ENCODE data around the gene ADAMTSL5.
"Not testable (repeated sequence)": the region's sequence is repeated elsewhere in the genome, so short reads cannot be mapped to it uniquely, and the experiment has no call there.

Gene ADAMTSL5

DNA sequence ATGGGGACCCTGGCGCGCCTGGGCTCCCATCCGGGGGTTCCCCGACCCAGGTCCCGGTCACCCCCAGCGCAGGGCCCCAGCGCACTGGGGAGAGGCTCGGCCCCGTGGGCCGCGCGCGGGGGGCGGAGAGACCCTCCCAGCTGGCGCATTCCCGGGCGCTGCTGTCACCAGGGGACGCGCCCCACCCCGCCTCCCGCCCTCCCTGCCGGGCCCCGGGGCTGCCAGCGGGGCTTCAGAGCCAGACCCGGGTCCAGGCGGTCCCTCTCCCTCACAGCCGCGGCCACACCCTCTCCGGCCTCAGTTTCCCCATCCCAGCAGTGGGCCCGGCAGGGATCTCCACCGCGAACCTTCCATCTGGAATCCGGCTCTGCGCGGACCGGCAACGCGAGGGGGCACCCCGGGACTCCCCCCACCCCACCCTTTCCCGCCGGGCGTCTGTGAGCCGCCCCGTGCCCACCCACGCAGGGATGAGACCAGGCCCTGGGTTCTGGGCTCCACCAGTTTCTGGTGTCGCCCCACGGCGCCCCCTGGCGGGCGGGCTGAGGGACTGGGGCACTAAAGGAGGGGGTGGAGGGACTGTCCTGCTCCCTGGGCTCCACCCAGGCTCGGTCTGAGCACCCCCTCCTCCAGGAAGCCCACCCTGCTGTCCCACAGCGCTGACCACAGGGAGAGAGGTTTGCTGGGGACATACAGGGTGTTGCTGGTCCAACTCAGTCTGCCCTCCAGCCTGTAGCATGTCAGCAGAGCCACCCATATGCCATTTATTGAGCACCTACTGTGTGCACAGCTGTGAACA, 878 bp upstream of the ADAMTSL5 start:
- peak; percentile 42 to 43 for DNase-seq (ENCODE audit: low read depth in 2 of 2)

DNA sequence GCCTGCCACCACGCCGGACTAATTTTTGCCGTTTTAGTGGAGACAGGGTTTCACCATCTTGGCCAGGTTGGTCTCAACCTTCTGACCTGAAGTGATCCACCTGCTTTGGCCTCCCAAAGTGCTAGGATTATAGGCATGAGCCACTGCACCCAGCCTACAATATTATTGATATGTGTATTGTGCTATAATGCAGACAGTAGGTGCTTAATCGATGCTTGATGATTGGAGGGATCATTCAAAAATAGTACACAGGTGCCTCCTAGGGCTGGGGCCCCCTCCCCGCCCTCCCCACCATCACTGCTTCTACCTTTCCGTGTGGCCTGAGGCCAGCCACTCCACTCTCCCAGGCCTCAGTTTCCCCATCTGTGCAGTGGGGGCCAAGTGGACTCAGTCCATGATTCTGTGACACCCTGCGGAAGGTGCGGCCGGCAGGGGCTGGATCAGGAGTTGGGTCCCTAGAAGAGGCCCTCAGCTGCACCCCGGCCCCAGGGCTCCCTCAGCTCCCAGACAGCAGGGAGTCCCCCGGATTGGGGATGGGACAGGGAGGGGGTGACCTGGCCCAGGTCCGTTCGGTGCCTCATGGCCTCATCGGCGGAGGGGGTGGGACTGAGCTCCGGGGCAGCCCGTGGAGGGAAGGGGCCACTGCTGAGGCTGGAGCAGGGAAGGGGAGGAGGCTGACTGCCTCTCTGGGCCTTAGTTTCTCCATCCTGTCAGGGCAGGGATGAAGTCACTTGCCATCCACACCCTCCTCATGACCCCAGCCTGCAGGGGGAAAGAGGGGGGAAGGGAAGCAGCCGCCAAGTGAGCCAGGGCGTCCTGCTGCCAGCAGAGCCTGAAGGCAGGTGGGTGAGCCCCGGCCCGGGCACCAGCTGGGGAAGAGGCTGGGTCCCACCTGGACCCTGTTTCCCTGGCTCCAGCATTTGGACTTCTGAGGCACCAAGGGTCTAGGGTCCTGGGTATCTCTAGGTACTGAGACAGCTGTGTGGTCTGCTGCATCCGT, 1.2 kb downstream of the ADAMTSL5 start:
- no peak for DNase-seq (ENCODE audit: low read depth in 2 of 2)

DNA sequence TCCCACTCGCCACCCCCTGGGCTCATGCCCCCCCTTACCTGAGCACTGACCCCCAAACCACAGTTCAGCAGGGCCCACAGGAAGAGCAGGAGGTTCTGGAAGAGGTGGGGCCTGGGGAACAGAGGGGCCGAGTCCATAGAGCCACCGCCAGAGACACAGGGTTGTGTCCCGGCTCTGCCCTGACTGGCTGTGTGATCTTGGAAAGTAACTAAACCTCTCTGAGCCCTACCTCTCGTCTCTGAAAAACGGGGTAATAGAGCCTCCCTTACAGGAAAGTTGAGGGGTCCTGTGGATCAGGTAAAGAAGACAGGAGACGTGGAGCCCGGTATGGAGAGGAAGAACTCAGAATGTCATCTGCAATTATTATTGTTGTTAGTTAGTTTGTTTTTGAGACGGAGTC, 2.0 kb downstream of the ADAMTSL5 start:
- no peak for DNase-seq (ENCODE audit: low read depth in 2 of 2)

DNA sequence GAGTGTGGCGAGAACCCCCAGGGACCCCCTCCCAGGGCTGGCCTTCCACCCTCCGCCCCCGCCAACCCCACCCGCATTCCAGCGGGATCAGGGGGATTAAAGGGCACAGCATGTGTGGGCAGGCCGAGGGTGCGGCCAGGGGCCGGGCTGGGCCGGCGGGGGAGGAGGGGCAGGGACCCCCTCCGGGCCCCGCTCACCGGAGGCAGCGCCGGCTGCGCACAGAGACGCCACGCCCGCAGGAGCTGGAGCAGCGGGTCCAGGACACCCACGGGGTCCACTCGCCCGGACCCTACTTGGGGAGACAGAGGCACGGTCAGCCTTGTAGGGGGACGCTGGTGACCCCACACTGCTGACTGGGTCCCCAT, 2.4 kb downstream of the ADAMTSL5 start:
- no peak for DNase-seq (ENCODE audit: low read depth in 2 of 2)

DNA sequence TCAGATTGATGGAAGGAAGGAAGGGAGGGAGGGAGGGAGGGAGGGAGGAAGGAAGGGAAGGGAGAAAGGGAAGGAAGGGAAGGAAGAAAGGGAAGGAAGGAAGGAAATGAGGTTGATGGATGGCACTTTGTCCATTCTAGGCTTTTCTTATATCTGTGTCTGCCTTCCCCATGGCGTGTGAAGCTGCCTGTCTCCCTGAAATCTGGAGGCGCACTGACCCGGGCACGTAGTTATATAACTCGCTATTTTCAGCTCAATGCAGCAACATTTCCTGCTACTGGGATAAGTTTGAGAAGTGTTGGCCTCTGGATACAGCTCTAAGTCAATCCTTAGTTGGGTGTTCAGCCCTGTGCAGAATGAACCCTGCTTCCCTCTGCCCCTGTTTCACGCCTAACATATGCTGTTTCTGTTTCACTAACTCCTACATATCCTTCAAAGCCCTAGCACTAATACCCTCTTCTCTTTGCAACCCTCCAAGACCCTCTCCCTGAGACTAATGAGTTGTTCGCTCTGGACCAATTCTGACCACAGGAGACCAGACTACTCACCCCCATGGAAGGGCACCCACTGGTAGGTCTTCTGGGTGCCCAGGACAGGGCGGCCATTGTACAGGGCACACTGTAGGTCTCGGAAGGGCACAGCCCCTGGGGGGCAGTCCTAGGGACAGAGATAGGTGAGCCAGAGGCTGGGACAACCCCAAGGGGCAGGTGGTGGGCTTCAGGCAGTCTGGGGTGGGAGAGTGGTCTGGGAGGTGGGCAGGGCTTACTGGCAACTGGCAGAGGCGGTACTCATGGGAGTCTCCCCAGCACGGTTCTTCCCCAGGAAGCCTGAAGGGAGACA, 3.0 kb downstream of the ADAMTSL5 start:
- DNase-seq (ENCODE audit: low read depth in 2 of 2) = no peak

DNA sequence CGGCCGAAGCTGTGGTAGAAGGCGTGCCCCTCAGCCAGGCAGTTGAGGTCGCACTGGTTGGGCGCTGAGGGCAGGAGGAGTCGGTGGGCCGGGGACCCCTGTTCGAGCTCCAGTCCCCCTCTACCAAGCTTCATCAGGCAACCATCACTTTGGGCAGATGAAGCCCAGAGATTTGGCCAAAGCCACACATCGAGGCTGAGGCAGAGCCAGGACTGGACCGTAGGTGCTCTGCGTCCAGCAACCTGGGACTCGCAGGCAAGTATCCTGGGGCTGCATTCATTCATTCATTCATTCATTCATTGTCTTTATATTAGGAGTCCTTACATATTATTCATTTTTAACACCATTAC, 4.3 kb downstream of the ADAMTSL5 start:
- DNase-seq (ENCODE audit: low read depth in 2 of 2) = no peak

DNA sequence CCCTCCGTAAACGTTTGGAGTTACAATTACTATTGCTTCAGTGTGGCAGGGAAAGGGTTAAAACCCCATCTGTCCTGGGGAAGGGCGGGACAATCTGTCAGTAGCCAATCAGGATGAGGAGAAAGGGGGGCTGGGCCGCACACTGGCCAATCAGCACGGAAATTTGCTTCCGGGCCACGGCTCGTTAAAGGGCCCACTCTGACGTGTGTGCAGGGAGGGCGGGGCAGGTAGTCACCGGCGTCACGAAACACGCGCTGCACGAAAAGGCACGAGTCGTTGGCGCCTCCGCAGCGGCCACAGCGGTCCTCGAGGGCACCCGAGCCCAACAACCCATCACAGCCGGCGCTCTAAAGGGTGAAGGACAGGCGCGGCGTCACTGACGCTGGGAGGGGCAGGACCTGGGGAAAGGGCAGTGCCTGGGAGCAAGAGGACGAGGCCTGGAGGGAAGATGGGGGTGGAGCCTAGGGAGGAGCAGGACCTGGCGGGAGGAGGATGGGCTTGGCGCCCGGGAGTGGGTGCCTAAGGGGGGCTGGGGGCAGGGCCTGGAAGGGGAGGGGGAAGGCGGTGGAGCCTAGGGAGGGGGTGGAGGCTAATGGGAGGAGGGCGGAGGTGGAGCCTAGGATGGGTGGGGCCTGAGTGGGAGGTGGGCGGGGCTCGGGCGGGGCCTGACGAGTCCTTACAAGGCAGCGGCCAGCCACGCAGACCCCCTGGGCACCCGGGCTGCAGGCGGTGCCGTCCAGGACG, 4.9 kb downstream of the ADAMTSL5 start:
- DNase-seq (ENCODE audit: low read depth in 2 of 2) = peak; percentile 74 to 86

DNA sequence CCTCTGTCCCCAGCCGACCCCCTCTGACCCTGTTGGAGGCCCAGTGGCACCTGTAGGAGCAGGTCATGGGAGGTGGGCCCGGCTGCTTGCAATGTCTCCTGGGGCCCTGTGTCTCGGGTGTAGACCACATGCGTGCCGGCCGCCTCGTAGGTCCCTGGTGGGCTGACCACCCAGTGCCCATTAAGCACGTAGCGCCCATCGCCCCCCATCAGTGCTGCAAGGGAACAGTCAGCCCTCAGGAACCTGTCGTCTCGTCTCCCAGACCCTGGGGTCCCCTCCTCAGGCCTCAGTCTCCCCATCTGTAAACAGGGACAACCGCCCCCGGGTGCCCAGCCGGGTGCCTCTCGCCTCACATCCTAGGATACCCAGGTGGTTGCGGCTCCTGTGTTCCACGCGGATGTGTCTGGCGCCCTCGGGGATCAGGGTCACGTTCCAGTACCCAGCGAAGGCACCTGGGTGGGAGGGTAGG, 5.6 kb downstream of the ADAMTSL5 start:
- no peak for DNase-seq (ENCODE audit: low read depth in 2 of 2)

DNA sequence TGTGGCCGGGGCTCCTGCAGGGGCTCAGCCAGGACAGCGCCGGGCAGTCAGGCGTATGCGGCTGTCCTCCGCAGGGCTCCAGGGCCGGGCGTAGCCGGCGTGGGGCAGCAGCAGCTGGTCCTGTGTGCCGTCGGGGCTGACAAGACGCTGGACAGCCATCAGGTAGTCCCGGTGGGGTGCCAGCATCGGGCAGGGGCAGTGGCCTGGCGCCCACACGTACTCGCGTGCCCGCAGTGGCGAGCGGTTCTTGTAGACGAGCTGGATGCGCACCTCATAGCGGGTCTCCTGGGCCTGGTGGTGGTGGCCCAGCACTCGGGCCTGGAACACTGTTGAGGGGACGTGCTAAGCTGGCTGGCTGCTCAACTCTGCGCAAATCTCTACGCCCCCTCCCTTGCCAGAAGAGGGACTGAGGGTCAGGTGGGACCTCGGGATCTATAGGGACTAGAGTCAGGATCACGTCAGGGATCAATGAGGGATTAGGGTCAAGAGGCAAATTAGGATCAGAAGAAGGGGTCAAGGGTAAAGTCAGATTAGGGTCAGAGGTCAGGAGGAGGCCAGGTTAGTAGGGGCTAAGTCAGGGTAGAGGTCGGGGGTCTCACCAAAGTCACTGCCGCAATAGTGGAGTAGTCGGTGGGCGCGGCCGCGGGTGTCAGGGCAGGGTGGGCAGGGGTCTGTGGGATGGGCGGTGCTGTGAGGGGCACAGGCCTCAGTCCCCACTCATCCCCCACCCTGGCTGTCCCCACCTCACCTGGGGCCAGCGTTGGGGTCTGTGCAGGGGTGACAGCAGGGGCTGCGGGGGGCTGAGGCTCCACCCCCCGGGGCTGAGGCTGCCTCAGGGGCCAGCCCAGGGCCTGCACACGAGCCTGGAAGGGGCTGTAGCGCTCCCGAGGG, 6.6 kb downstream of the ADAMTSL5 start:
- DNase-seq (ENCODE audit: low read depth in 2 of 2) = no peak

DNA sequence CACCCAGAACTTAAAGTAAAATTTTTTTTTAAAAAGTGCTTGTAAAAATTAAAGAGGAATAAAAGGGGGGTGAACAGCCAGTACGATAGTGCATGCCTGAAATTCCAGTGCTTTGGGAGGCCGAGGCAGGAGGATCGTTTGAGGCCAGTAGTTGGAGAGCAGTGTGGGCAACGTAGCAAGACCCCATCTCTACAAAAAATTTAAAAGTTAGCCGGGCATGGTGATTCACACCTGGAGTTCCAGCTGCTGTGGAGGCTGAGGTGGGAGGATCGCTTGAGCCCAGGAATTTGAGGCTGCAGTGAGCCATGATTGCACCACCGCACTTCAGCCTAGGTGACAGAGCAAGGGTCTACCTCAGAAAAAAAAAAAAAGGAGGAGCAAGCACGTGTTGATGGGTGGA, 7.8 kb downstream of the ADAMTSL5 start:
- no peak for DNase-seq (ENCODE audit: low read depth in 2 of 2)

DNA sequence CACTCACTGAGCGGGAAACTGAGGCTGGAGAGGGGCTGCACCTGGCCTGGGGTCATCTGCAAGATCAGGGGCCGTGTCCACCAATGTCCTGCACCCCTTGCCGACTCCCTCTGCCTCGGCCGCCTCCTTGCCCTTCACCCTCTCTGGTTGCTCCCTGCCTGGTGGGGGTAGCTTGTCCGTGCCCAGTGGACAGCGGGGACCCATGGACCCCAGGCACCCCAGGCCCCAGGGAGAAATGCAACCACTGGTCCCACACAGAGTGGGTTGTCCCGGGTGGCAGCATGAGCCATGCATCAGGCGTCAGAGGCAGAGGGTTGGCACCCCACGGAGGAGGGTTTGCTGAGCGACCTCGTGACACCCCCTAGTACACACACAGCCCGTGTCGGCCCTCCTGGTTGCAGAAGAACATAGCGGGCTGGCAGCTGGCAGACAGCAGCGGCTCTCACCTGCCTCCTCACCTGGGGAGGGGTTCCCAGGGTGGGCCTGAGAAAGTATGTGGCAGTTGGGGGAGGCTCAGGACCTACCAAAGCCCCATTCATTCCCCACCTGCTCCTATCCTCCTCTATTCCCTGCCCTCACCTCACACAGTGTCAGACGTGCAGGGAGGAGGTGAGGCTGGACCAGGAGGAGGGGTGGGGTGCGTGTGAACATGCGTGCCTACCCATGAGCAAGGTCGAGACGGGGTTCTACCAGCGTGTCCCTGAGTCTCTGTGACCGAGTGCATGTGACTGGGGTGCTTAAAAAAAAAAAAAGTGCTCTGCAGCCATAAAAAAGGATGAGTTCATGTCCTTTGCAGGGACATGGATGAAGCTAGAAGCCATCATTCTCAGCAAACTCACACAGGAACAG, 8.7 kb downstream of the ADAMTSL5 start:
- no peak for DNase-seq (ENCODE audit: low read depth in 2 of 2)

DNA sequence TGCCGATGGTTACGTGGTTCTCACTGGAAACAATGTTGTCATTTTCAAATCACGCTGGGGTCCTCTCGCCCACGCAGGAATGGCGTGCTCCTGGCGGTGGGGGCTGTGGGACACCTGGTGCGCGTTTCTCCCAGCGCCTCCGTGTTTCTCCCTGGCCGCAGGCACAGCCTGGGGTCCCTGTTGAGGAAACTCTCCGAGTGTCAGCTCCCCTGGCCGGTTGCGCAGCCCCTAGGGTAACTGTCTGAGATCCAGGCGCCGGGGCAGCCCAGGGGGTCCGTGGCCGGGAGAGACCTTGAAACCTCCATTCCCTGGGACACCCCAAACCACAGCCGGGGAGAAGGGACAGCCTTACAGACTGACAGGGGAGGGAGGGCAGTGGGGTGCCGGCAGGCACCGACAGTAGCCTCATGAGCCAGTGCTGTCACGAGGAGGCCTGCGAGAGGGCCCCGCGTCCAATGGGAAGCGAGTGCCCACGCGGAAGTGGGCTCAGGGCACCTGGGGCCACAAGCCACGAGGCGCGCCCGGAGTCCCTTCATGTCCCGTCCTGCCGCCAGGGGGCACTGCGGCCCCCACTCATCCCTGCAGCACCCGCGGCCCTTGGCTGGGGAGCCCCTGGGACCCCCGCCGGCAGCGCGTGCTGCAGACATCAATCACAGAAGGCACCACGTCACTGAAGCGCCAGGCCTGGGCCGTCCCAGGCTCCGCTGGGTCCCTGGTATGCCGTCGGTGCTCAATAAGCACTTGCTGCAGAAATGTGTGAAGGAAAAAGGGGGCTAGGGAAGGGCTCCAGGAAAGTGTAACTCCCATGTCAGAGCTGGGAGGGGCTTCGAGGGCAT, 9.5 kb downstream of the ADAMTSL5 start:
- DNase-seq (ENCODE audit: low read depth in 2 of 2) = peak; percentile 23 to 36

DNA sequence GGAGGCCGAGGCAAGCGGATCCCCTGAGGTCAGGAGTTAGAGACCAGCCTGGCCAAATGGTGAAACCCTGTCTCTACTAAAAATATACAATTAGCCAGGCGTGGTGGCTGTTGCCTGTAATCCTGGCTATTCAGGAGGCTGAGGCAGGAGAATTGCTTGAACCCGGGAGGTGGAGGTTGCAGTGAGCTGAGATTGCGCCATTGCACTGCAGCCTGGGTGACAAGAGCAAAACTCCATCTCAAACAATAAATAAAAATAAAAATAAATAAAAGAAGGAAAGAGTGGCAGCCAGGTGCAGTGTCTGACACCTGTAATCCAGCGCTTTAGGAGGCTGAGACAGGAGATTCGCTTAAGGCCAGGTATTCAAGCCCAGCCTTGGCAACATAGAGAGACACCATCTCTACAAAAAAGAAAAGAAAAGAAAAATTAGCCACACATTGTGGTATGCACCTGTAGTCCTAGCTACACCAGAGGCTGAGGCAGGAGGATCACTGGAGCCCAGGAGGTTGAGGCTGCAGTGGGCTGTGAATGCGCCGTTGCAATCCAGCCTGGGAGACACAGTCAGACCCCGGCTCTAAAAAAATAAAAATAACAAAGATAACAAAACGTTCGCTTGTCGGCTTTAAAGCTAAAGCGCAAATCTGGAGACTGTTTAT, 10.3 kb downstream of the ADAMTSL5 start:
- DNase-seq (ENCODE audit: low read depth in 2 of 2) = no peak

DNA sequence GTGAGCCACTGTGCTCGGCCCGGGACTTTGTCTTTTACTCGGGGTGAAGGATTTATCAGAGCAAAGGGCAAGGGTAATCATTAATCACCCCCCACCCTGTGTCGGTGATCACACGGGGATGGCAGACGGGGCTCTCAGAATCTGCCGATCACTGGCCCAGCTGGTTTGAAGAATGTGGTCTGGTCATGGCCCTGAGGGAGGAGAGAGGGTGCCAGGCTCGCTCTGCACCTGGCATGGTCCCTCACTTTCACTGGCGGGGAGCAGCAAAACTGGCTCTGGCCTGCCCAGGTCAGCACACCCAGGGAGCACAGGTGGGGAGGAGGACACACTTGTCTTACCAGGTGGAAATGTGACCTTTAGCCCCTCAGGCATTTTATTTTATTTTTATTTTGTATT, 11.6 kb downstream of the ADAMTSL5 start:
- no peak for DNase-seq (ENCODE audit: low read depth in 2 of 2)

DNA sequence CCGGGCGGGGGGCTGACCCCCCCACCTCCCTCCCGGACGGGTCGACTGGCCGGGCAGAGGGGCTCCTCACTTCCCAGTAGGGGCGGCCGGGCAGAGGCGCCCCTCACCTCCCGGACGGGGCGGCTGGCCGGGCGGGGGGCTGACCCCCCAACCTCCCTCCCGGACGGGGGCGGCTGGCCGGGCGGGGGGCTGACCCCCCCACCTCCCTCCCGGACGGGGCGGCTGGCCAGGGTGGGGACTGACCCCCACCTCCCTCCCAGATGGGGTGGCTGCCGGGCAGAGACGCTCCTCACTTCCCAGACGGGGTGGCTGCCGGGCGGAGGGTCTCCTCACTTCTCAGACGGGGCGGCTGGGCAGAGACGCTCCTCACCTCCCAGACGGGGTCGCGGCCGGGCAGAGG, 13.6 kb downstream of the ADAMTSL5 start:
- not testable (repeated sequence) for DNase-seq (ENCODE audit: low read depth in 2 of 2)

DNA sequence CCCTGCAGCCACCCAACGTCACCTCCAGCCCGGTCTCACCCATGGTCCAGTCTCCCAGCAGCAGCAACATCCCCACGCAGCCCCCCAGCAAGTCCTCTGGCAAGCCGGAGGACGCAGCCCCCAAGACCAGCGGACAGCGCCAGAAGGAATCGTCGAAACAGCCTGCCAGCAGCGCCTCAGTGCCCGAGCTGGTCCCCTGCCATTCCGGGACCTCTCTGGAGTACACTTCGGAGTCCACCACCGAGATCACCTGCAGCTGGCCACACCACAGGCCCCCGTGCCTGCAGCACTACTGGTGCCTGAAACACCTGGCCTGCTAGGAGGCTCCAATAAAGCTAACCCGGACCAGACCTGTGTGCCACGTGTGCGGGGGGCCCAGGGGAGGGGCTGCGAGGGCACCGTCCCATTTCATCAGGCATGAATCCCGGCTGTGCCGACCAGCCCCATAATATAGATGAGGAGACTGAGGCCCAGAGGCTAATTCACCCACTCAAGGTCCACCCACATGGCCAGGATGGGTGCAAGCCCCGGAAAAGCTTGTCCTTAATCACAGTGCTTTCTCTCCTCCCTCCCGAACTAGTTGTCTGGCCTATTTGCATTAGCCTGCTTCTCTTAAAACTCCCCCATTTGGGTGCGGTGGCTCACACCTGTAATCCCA, 15.1 kb downstream of the ADAMTSL5 start:
- DNase-seq (ENCODE audit: low read depth in 2 of 2) = no peak
